ENCODE data around the gene MRPL33. TPM values are rescaled to one million over a fixed set of nuclear protein-coding genes. Genes with fewer than 3 reads are reported as not detected.
A peak's percentile ranks its signal among the peaks of the same experiment; 100 is the strongest.

MRPL33 gene
- total RNA-seq: 94.3 and 98.2 TPM in 2 replicates

DNA sequence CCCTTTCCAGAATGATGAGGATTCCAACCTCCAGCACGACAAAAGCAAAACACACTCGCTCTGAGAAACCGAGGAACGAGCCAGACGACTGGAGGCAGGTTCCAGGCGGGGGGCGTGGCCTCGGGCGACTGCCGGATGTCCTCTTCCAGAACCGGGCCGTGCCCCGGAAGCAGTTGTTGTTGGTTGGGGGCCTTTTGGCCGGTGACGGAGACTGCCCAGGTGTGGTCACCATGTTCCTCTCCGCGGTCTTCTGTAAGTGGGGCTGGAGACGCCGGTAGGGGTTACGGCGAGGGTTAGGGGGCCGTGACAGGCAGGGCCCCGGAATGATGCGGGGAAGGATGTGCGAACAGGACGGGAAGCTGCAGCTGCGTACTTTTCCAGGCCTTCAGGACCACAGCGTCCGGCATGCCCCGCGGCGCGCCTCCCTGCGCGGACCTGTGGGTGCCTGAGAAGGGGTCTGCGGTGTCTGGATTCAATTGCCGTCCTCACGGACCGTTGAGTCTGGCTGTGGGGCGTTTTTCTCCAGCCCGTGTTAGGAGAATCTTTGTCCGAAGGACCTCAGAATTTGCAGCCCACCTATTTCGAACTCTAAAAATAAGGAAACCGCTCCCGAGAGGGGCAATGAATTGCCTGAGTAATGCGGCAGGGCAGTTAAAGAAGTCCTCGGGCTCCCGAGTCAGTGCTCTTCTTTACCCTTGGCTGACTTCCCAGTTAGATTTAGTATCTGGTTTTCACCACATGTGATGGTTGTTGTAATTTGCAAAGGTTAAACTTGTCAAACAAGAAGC is at the start of gene MRPL33:
Gene MRPL33, plus strand, starts transcription at position 172 of the 788 bp plus-strand sequence. Its CDS starts 59 bp downstream, at position 231.
- DNase-seq: peak; percentile 93

DNA sequence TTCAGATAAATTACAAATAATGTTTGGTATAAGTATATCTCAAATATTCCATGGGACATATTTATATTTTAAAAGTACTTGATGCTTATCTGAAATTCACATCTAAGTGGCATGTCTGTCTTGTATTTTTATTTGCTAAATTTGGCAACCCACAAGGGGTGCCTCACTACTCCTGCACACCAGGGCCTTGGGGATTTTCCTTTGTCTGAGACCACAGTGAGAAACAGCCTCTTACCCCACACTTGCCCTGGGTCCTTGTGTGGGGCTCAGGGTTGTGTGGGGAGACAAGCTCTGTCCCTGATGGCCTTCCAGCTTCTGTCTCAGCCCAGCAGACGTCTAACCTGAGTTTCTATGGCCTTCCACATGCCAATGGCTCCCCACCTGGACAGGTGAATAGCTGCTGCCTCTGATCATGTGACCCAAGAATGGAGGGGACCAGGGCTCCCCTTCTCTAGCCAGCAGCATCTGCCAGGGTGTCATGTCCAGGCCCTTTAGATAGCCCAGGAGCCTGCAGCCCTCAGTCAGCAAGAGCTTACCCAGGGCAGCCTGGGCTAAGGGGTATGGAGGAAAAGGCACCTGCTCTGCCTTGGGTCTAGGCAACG is 49.5 kb upstream of the MRPL33 start:
- no peak for DNase-seq

DNA sequence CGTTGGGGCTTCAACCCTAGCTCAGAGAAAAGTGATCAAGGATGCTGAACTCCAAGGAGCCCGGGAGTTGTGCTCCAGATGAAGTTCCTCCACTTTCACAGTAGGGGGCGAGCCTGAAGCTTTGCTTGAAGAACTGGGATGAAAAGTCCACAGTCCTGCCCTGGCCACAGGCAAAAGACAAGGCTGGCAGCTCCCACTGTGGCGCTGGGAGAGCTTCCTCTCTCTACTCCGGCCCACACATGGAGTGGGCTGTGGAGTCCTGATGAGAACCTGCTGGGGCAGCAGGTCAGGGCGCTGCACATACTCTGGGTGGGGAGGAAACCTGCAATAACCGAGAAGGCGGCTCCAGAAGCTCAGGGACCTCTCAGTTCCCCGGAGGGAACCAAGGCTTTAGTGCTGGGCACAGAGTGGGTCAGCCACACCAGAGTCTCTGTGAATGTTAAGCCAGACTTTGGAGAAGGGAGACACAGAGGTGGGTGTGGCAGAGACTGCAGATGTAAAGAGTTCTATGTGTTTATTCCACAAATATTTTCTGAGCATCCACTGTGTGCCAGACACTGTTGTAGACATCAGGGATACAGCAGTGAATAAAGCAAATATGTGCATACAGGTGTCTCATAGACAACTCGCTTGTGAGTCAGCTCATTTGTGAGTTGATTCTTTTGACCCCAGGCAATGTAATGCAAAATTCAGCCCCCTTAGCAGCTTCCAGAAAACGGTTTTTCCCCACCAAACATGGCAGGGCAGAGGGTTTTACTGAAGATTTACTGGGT is 48.0 kb upstream of the MRPL33 start:
- peak; percentile 89 for DNase-seq

DNA sequence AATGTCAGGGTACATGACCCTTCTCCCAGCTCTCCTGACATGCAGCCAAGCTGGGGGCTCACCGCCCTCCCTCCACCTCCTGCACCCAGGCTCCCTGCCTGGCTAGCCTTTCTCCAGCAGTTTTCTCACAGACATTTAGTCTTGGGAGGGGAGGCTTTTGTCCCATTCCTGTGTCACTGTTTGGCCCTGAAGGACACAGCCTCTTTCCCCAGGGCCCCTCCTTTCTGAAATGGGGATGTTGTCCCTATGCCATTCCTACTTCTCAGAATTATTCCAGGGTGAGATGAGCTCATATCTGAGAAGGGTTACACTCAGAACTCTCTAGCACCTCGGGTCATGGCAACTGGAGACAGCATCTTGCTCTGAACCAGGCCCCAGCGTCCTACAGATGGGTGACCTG is 47.3 kb upstream of the MRPL33 start:
- DNase-seq: no peak

DNA sequence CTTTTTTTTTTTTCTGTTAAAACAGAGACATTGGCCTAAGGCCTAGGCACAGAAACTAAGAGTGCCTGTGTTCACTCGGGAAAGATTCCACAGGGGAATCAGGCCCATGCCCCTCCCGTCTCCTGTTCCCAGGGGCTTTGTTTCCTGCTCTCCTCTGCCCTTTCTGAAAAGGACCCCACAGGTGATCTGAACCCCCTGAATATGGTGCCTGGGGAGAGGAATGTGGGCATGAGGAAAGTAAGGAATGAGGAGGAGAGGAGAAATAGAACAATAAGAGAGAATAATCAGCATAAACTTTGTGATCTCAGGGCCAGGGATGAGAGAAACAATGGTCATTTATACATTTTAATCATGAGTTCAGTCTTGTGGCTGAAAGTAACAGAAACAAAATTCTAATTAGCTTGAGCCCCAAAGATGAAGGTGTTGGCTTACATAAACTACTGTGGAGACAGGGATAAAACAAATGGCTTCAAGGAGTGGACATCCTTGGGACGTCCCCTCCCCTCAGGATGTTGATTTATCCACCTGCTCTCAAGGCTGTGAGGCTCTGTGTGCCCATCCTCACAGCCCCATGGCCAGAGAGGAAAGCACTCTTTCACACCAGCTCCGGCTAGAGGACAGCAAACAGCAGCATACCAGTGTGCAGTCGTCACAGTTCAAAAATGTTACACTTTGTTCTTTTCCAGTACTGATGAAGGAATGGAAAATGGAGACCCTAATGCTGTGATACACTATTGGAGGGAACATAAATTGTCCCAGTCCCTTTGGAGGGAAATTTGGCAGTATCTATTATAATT is 46.4 kb upstream of the MRPL33 start:
- peak; percentile 55 for DNase-seq

DNA sequence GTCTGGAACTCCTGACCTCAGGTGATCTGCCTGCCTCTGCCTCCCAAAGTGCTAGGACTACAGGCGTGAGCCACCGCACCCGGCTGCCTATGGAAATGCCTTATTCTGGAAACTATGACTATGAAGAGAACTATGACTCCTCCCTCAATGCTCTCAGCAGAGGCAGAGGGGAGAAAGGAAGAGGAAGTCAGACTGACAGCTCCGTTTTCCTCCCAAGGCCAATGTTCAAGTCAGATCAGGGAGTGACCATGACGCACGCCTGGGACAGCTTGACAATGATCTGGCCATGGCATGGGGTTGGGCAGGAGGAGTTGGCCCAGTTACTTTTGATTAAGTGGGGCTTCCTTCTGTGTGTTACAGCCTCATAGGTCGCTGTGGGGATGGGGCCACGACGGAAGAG is 44.3 kb upstream of the MRPL33 start:
- peak; percentile 76 for DNase-seq

DNA sequence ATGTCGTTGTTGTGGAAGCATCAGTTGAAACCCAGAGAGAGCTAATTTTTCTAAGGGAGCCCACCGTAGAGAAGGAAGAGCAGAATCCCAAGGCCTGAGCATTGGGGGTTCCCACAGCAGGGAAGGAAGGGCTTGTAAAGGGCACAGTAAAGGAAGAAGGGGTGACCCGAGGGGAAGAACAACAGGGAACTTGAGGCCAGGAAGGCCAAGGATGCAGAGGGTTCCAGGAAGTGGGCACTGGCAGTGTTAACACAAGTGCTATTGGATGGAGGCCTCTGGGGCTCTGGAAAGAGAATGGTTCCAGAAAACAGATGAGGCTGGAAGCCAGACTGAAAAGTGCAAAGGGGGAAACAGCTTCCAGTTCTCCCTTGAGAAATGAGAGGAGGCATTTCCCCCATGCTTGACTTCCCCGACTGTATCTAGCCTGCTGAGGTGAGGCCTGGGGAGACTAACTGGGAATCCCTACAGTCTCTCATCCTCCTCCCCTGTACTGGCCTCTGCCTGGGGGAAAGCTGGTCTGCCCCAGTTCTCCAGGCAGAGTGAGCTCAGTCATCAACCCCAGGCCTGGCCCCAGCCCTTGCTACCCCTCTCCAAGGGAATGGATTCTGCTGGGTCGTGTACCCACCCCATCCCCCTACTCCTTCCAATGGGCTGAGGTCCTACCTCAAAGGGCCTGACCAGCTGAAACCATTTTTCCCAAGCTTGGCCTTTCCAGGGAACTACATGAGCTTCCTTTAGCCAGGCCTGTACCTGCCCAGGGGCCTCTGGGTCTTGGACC is 43.2 kb upstream of the MRPL33 start:
- DNase-seq: no peak

DNA sequence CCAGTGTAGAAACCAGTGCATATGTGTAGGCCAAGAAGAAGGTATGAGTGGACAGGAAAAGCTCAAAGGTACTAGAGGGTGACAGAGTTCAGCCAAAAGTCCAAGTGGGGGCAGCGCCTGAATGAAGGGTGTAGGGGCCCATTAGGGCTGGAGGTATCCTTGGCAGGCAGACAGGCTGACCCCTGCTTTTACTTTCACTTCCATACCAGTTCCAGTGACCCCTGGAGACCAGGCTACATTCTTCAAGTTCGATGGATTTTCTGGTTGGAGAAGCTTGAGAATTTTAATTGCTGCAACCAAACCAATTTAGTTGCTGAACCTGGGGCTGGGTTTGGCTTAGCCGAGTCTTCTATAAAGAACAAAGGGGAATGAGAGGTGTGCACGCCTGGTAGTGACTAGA is 42.3 kb upstream of the MRPL33 start:
- DNase-seq: no peak

DNA sequence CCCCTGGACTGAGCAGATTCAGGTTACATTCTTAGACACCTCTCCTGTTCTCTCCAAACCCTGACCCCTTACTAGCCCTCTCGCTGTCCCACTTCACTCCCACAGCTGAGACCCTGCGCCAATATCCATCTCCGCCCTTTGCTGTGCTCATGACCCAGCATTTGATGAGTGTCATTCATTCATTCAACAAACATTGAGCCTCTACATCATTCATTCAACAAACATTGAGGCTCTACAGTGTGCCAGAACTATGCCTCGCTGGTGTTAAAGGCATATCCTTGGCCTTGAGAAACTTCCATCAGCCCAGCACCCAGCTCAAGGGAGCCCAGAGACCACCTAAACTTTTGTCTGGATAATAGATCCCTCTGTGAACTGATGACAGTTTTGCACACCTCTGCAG is 41.9 kb upstream of the MRPL33 start:
- no peak for DNase-seq

DNA sequence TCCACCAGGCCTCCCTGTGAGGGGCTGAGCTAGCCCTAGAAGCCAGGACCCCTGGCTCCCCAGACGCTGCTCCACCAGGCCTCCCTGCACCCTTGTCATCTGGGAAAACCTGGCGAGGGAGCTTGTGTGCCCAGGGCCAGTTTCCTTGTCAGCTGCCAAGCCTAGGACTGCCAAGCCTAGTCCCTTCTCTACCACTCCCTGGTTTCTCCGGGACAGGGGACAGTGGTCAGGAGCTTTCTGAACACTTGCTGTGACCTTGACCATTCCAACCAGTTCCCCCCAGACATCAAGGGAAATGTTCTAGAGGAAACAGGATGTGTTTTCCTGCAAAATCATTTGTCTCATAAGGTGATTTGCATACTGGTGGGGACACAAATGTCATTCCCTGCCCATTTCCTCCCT is 41.3 kb upstream of the MRPL33 start:
- no peak for DNase-seq

DNA sequence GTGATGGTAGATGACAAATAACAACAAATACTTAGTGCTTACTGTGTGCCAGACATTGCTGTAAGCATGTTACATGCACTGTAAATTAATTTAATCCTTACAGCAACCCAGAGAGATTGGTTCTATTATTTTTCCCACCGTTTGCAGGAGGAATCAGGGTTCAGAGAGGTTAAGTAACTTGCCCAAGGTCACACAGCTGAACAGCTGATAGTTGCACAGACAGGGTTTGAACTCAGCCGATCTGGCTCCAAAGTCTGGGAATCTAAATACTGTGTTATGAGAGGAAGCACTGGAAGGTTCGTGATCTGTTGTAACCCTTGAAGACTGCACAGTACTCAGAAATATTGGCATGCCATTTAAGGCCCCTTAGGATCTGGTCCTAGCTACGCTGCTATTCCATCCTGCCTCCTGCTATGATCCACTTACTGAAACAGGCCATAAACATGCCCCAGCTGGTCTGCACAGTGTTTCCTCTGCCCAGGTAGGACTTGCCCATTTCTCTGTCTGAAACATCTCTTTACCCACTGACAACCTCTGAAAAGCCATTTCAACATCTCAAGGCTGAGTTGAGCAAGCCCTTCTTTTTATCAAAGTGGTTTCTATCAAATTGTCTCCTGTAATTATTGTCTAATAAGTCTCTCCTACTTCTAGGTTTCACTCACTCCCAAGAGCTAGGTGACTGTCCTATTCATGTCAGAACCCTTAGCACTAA is 40.4 kb upstream of the MRPL33 start:
- DNase-seq: no peak

DNA sequence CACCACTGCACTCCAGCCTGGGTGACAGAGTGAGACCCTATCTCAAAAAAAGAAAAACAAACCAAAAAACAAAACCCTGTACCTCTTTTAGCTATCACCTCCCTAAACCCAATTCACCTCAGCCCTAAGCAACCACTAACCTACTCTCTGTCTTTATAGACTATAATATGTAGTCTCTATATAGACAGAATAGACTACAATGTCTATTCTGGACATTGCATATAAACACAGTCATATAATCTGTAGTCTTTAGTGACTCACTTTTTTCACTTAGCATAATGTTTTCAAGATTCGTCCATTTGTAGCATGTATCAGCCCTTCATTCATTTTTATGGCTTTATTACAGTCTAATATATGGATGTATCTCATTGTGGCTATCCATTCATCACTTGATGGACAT is 37.2 kb upstream of the MRPL33 start:
- no peak for DNase-seq

DNA sequence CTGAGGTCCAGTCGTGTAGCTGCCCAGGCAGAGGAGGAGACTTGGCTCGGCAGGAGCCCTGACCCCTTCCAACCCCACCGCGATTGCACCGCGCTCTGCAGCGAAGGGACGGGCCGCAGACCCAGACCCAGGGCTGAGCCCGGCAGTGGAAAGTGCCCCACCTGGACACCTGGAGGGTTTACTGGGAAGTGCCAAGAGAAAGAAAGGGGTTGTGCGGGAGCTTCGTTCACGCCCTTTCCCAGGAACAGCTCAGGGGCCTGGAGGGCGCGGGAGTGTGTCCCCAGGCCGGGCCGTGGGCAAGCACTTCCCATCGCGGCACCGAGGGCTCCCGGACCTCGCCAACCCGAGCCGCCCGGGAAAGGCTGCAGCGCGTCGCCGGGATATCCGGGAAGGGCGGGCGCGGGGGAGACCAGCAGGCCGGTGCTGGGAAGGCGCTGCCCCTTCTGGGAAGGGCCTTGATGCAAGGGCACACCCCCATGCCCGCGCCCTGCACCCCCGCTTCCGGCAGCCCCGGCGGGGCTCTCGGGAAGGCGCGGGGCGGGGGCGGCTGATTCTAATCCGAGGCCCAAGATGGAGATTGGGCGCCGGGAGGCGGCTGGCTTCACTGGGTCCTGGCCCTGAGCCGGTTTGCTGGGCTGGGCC is 36.1 kb upstream of the MRPL33 start:
- peak; percentile 62 for DNase-seq

DNA sequence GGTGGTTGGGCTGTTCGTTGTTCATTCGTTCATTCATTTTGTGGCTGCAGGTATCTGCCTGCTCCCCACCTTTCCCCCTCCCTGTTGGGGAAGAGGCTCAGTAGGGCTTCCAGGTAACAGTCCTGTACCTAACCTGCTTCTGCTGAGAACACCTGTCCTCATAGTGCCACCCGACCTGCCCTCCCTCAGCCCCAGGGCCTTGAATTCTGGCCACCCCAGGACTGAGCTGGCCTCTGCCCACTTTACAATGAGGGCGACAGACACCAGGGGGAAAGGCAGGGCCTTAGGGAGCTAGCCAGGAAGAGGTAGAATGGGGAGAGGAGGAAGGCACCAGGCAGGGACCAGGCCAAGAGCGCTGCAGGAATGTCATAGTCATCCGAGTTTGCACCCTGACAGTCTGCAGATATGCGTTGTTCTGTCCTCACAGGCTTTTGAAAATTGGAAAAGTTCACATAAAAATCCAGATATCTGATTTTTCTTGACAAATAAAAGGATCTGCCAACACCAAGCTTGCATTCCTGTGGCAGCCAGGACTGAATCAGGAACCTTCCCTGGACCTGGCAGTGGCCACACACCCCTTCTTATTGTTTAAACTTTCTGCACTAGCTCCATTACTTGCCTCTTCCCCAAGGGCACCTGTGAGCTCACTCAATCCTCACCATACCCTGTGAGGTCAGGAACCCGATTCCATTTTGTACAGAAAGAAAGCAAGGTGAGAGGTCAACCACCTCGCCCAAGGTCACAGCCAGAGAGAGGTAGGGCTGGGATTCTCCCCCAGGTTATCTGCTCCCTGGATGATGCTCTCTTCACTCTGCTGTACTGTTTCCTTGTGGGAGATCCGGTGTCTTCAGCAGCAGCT is 35.3 kb upstream of the MRPL33 start:
- no peak for DNase-seq

DNA sequence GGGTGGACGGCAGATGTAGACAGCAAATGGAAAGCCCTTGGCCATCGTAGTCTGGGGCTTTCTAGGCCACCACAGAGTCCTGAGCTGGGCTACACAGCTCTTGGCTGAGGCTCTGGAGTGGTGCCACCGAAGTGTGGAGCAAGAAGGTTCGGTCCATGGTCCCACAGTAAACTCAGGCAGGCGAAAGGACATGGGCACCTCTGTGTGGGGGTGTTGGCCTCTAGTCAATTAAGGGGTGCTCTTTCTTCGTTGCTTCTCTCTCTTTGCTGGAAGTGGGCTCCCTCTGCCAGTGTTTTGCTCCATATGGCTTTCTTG is 34.7 kb upstream of the MRPL33 start:
- no peak for DNase-seq

DNA sequence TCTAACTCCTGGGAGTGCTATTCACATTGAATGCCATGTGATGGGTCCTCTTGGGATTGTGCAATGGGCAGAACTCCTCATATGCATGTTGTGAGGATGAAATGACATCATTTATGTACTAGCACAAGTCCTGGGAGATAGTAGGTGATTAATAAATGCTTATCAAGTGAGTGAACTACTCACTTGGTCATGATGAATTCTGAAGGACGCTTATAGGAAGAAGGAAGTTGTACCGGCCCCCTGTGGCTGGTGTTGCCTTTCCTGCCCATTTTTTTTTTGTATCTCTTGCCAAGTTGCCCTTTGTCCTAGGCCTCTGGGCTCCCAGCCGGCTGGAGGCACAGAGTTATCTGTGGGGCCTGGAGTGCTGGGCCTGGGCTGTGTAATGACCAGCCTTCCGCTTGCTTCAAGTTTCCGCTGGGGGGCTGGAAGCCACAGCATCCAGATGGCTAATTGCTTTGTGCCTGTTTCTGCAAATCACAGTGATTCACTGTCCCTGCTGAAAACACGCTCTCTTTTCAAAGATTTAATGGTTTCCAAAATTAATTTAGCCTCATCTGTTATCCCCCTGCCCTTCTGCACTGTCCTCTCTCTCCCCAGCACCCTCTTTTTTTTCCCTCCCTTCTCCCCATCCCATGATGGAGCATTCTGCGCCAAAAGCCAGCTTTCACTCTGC is 33.7 kb upstream of the MRPL33 start:
- peak; percentile 93 for DNase-seq

DNA sequence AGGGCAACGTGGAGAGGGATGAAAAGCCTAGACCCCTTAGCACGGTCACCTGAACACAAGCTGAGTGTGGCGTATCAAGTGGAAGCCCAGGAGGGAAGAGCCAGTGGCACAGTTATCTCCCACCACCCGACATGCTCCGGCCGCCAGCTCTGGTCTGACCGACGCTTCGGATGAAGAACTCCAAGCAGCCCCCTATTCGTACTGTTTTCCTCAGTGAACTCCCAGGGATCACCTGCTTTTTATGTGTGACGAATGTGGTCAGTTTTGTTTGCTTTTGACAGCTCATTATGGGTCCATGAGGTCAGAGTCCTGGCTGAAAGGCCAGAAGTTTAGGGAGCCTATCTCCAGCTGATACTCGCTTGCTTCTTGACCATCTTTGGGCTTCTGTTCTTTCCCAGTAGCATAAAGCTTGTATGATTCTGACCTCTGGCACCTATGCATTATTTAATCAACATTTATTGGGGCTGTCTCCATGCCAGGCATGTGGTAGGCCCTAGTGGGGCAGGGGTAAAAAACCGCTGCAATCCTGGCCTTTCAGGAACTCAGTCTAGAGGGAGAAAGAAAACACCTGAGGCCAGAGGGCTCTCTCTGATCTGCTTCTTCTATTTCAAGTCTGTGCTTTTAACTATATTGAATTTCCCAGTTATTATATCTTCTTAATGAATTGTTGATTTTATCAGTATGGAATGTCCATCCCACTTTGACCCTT is 33.0 kb upstream of the MRPL33 start:
- DNase-seq: no peak

DNA sequence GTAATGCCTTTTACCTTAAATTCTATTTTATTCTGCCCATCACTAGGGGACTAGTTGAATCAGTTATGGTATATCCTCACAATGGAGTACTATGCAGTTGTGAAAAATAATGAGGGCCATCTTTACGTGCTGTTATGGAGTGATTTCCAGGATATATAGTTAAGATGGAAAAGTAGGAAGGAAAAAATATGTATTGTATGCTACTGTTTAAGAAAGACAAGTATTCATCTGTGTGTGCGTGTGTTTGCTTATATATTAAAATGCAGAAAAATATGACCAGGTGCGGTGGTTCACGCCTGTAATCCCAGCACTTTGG is 32.5 kb upstream of the MRPL33 start:
- no peak for DNase-seq

DNA sequence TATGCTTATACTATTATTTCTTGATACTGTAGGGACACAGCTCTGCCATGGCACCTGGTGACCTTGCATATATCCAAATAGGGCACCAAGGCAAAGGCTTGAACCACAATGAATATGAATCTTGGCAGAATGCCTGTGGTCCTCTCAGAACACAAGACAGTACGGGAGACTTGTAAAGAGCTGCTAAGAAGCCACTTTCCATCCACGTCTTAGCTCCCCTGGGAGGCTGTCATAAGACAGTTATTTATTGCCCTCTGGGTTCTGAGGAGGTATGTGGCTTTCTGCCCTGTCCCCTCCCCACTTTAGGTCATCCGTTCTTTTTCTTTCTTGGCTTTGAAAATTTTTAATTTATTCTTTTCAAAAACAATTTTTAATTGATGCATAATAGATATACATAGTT is 29.8 kb upstream of the MRPL33 start:
- DNase-seq: no peak

Measured in dermis blood vessel endothelial cell (primary cell).